Measurements from ENCODE around the gene TTLL11. TPM values are rescaled to one million over a fixed set of nuclear protein-coding genes. Genes with fewer than 3 reads are reported as not detected.

Gene TTLL11
- polyA plus RNA-seq, 1 donor from 2014 or later: 8.0 TPM

DNA sequence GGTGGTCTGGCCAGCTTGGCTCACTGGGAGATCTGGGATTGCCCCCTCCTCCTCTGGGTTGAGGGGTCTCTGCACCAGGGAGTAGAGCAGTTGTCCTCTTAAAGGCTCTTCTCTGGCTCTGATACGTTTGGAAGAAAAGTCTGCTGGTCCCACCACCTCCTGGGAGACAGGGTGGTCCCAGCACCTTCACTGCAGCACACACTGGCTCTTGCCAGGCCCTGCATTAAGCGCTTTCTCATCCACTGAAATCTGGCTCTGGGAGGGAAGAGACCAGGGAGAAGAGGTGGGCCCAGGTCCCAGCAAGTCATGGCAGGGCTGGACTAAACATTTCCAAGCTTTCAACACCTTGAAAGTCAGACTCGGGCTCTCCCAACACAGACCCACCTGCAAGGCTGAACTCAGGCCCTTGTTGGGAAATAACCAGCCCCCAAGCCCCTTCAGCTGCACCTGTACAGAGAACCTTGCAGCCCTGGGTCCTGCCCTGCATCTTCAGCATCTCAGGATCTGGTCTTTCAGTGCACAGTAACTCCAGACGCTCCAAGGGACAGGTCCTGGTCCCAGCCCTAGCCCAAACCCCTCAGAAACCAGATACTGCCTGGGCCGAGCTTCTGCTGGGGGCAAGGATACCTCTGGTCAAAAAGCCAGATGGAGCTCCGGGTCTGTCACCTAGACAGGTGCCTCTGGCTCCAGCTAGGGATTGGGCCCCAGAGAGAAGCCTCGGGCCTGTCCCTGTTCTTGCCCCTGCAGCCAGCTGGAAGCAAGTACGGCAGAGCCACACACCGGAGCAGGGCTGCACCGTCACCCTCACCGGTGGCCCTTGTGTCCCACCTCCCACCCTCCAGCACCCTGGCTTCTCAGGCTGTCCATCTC is 307.2 kb downstream of the TTLL11 start:
- H3K27ac ChIP-seq (ENCODE audit: low read length): no peak overlapping the region

DNA sequence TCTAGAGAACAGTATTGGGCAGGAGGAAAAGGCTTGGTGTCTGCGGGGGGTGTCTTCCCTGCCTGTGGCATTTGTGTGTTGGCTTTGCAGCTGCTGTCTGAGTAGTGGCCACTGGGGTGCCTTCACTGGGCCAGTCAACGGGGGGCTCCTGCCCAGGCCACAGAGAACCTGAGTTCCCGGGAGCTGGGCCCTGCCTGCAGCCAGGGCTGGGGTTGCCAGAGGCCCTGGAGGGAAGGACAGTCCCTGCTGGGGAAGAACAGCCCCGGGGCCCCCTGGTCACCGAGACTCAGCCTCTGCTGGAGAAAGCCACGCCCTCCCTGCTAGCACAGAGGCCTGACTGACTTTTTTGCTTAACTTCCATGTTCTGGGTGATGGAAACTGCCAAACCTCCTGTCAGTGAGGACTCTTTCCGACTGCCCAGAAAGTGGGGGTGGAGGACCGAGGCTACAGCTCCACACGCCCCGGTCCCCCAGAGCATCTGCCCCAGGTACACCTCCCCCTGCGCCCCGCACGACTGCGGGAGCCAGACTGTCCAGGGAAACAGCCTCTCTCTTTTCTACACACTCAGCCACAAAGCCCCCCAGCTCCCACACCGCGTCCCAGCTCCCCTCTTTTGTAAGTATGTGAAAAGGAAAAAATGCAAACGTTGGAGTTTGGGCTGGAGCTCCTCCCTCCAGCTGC is 308.2 kb downstream of the TTLL11 start:
- no peaks in the 10 kb centered on the region for H3K79me2 ChIP-seq (replicated peaks; ENCODE audit: insufficient read depth, low read length)
- no peaks in the 10 kb centered on the region for H3K36me3 ChIP-seq (ENCODE audit: insufficient read depth, low read length)
- no peak overlapping the region for H3K4me3 ChIP-seq (ENCODE audit: low read length)
- no peak overlapping the region for H2AFZ ChIP-seq (ENCODE audit: low read depth, low read length)
- H3K4me2 ChIP-seq (ENCODE audit: low read length): no peak overlapping the region
- no peak overlapping the region for H3K27ac ChIP-seq (ENCODE audit: low read length)
- H3K9me2 ChIP-seq (ENCODE audit: insufficient read depth, low read length): no peaks in the 10 kb centered on the region
- no peaks in the 10 kb centered on the region for H3K27me3 ChIP-seq (ENCODE audit: insufficient read depth, low read depth, low read length)
- H3K9ac ChIP-seq (ENCODE audit: low read length): no peak overlapping the region
- H4K20me1 ChIP-seq (ENCODE audit: insufficient read depth): no peaks in the 10 kb centered on the region
- no peaks in the 10 kb centered on the region for H3K9me3 ChIP-seq (ENCODE audit: low read length)
- no peaks in the 10 kb centered on the region for H3F3A ChIP-seq (ENCODE audit: insufficient read depth, low read length, poor library complexity, severe bottlenecking)
- TF ChIP-seq TAF1 (IDR thresholded peaks at IDR 0.05; ENCODE audit: low read depth) (no peak), MXI1 (conservative IDR thresholded peaks at IDR 0.05; ENCODE audit: poor library complexity, severe bottlenecking) (no peak), EZH2 (IDR thresholded peaks at IDR 0.05; ENCODE audit: borderline replicate concordance, insufficient read depth, low read length, poor library complexity, severe bottlenecking) (no peak), EP300 (conservative IDR thresholded peaks at IDR 0.05; ENCODE audit: poor library complexity, severe bottlenecking) (no peak), RAD21 (conservative IDR thresholded peaks at IDR 0.05) (no peak), POLR2AphosphoS5 (IDR thresholded peaks at IDR 0.05) (no peak)
- TF ChIP-seq, protein P1, sequence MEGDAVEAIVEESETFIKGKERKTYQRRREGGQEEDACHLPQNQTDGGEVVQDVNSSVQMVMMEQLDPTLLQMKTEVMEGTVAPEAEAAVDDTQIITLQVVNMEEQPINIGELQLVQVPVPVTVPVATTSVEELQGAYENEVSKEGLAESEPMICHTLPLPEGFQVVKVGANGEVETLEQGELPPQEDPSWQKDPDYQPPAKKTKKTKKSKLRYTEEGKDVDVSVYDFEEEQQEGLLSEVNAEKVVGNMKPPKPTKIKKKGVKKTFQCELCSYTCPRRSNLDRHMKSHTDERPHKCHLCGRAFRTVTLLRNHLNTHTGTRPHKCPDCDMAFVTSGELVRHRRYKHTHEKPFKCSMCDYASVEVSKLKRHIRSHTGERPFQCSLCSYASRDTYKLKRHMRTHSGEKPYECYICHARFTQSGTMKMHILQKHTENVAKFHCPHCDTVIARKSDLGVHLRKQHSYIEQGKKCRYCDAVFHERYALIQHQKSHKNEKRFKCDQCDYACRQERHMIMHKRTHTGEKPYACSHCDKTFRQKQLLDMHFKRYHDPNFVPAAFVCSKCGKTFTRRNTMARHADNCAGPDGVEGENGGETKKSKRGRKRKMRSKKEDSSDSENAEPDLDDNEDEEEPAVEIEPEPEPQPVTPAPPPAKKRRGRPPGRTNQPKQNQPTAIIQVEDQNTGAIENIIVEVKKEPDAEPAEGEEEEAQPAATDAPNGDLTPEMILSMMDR (IDR thresholded peaks at IDR 0.05; ENCODE audit: poor library complexity, severe bottlenecking): no peak
- TF ChIP-seq, protein P2, sequence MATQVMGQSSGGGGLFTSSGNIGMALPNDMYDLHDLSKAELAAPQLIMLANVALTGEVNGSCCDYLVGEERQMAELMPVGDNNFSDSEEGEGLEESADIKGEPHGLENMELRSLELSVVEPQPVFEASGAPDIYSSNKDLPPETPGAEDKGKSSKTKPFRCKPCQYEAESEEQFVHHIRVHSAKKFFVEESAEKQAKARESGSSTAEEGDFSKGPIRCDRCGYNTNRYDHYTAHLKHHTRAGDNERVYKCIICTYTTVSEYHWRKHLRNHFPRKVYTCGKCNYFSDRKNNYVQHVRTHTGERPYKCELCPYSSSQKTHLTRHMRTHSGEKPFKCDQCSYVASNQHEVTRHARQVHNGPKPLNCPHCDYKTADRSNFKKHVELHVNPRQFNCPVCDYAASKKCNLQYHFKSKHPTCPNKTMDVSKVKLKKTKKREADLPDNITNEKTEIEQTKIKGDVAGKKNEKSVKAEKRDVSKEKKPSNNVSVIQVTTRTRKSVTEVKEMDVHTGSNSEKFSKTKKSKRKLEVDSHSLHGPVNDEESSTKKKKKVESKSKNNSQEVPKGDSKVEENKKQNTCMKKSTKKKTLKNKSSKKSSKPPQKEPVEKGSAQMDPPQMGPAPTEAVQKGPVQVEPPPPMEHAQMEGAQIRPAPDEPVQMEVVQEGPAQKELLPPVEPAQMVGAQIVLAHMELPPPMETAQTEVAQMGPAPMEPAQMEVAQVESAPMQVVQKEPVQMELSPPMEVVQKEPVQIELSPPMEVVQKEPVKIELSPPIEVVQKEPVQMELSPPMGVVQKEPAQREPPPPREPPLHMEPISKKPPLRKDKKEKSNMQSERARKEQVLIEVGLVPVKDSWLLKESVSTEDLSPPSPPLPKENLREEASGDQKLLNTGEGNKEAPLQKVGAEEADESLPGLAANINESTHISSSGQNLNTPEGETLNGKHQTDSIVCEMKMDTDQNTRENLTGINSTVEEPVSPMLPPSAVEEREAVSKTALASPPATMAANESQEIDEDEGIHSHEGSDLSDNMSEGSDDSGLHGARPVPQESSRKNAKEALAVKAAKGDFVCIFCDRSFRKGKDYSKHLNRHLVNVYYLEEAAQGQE (IDR thresholded peaks at IDR 0.05; ENCODE audit: borderline replicate concordance): no peak

More for the DNA sequence above, 307.2 kb downstream of the TTLL11 start:
- Histone ChIP-seq H3K4me3 (ENCODE audit: low read length) (no peak overlapping the region), H3K9me3 (ENCODE audit: low read length) (no peaks in the 10 kb centered on the region), H3K36me3 (ENCODE audit: insufficient read depth, low read length) (no peaks in the 10 kb centered on the region), H3K79me2 (replicated peaks; ENCODE audit: insufficient read depth, low read length) (no peaks in the 10 kb centered on the region), H4K20me1 (ENCODE audit: insufficient read depth) (no peaks in the 10 kb centered on the region), H2AFZ (ENCODE audit: low read depth, low read length) (no peak overlapping the region), H3F3A (ENCODE audit: insufficient read depth, low read length, poor library complexity, severe bottlenecking) (no peaks in the 10 kb centered on the region), H3K9ac (ENCODE audit: low read length) (no peak overlapping the region), H3K27me3 (ENCODE audit: insufficient read depth, low read depth, low read length) (no peaks in the 10 kb centered on the region), H3K4me2 (ENCODE audit: low read length) (no peak overlapping the region), H3K9me2 (ENCODE audit: insufficient read depth, low read length) (no peaks in the 10 kb centered on the region)
- TF ChIP-seq SMC3 (conservative IDR thresholded peaks at IDR 0.05; ENCODE audit: poor library complexity): no peak
- TF ChIP-seq TAF1 (IDR thresholded peaks at IDR 0.05; ENCODE audit: low read depth): no peak
- TF ChIP-seq EZH2 (IDR thresholded peaks at IDR 0.05; ENCODE audit: borderline replicate concordance, insufficient read depth, low read length, poor library complexity, severe bottlenecking): no peak
- TF ChIP-seq MXI1 (conservative IDR thresholded peaks at IDR 0.05; ENCODE audit: poor library complexity, severe bottlenecking): no peak
- TF ChIP-seq, protein P2 (IDR thresholded peaks at IDR 0.05; ENCODE audit: borderline replicate concordance): no peak
- no peak for TF ChIP-seq POLR2AphosphoS5 (IDR thresholded peaks at IDR 0.05)
- no peak for TF ChIP-seq RAD21 (conservative IDR thresholded peaks at IDR 0.05)
- TF ChIP-seq, protein P1 (IDR thresholded peaks at IDR 0.05; ENCODE audit: poor library complexity, severe bottlenecking): no peak
- TF ChIP-seq EP300 (conservative IDR thresholded peaks at IDR 0.05; ENCODE audit: poor library complexity, severe bottlenecking): no peak
